ENCODE results near the gene ZNF771. TPM values are rescaled to one million over a fixed set of nuclear protein-coding genes. Genes with fewer than 3 reads are reported as not detected.

The ZNF771 gene
- total and polyA plus RNA-seq, 9 of the 15 experiments (the other 6 are each of a cell fraction or from before 2014, with no cell fraction given), result 1.5 to 12.6 (median 4.4) TPM

- no peak for TF ChIP-seq AFF1 (IDR thresholded peaks at IDR 0.05; ENCODE audit: low read depth in 1 of 2, partially characterized antibody in 2 of 2)
- peak; percentile 80 for TF ChIP-seq CC2D1A (IDR thresholded peaks at IDR 0.05)
- TF ChIP-seq UBTF (IDR thresholded peaks at IDR 0.05; ENCODE audit: borderline replicate concordance in 1 of 2, low read depth in 2 of 2, low read length in 2 of 2), result peak in 1 of 2 experiments; percentile 57; a peak in 1 of 4 replicates
- TF ChIP-seq NBN (IDR thresholded peaks at IDR 0.05; ENCODE audit: low read depth), result no peak
- TF ChIP-seq POU5F1 (IDR thresholded peaks at IDR 0.05; ENCODE audit: borderline replicate concordance, low read depth, low read length, partially characterized antibody), result no peak
- TF ChIP-seq STAG1 (CRISPR knock-in tag; IDR thresholded peaks at IDR 0.05; ENCODE audit: borderline replicate concordance), result peak; percentile 87; the same call in 1 of the 2 replicates
- 0 out of 2 replicates have a peak, but pooled peaks have one; percentile 20 for TF ChIP-seq HDGF (IDR thresholded peaks at IDR 0.05)
- no peak for TF ChIP-seq SREBF2 (CRISPR knock-in tag; IDR thresholded peaks at IDR 0.05)
- TF ChIP-seq RNF2 (IDR thresholded peaks at IDR 0.05), result no peak
- 0 out of 2 replicates have a peak, but pooled peaks have one; percentile 18 for TF ChIP-seq PREB (CRISPR knock-in tag; IDR thresholded peaks at IDR 0.05)
- TF ChIP-seq POLR3G (IDR thresholded peaks at IDR 0.05; ENCODE audit: extremely low read depth, insufficient read length, insufficient replicate concordance), result no peak
- no peak for TF ChIP-seq RBM34 (IDR thresholded peaks at IDR 0.05; ENCODE audit: borderline replicate concordance, insufficient read depth, low read length)
- no peak for TF ChIP-seq CREB3 (tag; conservative IDR thresholded peaks at IDR 0.05; ENCODE audit: low read depth)
- peak; percentile 81 for TF ChIP-seq DEAF1 (CRISPR knock-in tag; IDR thresholded peaks at IDR 0.05)
- peak; percentile 71 for TF ChIP-seq SP1 (CRISPR knock-in tag; IDR thresholded peaks at IDR 0.05)
- no peak for TF ChIP-seq TBL1XR1 (IDR thresholded peaks at IDR 0.05; ENCODE audit: low read length in 2 of 2)
Measured at GRCh38 chr16:30409125-30410060, 2.0 kb downstream of the ZNF771 start (continued).

Measured in K562 (cell line).